GM12872 (cell line): Measurements from ENCODE around the gene MRPL4.

Source experiments
- CTCF ChIP-seq: IDR thresholded peaks from 3 replicates; pipeline ENCODE4 v1.5.1; 2011; ENCODE audit warnings: low read depth, mild to moderate bottlenecking, low read length, moderate library complexity; ENCODE audit not compliant: insufficient read depth

MRPL4 gene

DNA sequence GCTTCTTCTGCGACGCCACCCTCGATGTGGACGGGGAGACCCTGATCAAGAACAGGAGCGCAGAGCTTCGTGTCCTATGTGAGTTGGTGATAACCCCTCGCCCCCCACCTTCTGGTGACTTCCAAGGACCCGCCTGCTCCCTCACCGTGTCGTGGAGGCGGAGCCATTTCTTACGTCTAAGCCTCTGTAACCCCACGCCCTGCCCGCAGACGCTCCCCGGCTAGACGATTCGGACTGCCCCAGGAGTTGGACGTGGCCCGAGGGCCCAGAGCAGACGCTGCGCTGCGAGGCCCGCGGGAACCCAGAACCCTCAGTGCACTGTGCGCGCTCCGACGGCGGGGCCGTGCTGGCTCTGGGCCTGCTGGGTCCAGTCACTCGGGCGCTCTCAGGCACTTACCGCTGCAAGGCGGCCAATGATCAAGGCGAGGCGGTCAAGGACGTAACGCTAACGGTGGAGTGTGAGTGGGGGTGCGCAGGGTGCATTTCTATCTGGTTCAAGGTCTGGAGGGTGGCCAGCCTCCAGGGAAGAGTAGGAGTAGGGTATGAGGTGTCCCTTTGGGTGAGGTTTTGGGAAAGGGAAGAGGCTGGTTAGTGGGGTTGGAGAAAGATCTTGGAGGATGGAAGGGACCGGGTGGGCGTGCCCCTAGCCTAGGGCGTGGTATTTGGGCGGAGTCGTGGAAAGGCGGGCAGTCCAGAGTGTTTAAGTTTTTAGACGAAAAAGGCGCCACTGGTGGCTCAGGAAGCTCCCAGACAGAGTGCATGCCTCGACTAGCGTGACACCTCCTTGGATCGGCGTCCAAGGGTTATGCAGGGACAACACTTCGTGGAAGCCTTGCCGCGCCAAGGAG lies 41.0 kb downstream of the MRPL4 start:
- no peak for TF ChIP-seq CTCF

DNA sequence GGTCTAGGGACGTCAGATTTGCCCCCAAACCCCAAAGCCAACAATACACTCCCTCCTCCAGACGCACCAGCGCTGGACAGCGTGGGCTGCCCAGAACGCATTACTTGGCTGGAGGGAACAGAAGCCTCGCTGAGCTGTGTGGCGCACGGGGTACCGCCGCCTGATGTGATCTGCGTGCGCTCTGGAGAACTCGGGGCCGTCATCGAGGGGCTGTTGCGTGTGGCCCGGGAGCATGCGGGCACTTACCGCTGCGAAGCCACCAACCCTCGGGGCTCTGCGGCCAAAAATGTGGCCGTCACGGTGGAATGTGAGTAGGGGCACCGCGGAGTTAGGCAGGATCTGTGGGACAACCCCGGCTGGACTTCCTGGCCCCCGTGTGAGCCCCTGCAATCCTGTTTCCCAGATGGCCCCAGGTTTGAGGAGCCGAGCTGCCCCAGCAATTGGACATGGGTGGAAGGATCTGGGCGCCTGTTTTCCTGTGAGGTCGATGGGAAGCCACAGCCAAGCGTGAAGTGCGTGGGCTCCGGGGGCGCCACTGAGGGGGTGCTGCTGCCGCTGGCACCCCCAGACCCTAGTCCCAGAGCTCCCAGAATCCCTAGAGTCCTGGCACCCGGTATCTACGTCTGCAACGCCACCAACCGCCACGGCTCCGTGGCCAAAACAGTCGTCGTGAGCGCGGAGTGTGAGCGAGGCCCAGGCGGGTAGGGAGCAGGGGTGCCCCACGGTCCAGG lies 41.8 kb downstream of the MRPL4 start:
- no peak for TF ChIP-seq CTCF

DNA sequence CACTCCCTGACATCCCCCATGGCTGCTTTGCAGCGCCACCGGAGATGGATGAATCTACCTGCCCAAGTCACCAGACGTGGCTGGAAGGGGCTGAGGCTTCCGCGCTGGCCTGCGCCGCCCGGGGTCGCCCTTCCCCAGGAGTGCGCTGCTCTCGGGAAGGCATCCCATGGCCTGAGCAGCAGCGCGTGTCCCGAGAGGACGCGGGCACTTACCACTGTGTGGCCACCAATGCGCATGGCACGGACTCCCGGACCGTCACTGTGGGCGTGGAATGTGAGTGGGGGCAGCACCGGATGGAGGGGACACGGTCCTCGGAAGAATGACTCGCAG lies 42.3 kb downstream of the MRPL4 start:
- TF ChIP-seq CTCF, result no peak

DNA sequence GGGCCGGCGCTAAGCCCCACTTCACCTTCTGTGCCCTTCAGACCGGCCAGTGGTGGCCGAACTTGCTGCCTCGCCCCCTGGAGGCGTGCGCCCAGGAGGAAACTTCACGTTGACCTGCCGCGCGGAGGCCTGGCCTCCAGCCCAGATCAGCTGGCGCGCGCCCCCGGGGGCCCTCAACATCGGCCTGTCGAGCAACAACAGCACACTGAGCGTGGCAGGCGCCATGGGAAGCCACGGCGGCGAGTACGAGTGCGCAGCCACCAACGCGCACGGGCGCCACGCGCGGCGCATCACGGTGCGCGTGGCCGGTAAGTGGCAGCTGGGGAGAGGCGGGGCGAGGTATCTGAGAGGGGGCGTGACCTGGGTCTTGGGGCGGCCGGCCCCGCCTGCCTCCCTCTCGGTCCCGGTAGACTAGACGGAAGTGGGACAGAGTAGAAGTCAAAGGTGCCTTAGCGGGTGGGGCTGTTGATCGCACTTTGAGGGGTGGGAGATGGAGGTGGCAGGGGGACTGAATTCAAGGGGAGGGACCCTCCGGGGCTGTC lies 43.4 kb downstream of the MRPL4 start:
- TF ChIP-seq CTCF, result peak; percentile 21; the same call in 2 of the 3 replicates

GRCh38 chr19:10295847-10296591 lies 44.0 kb downstream of the MRPL4 start:
- no peak for TF ChIP-seq CTCF

DNA sequence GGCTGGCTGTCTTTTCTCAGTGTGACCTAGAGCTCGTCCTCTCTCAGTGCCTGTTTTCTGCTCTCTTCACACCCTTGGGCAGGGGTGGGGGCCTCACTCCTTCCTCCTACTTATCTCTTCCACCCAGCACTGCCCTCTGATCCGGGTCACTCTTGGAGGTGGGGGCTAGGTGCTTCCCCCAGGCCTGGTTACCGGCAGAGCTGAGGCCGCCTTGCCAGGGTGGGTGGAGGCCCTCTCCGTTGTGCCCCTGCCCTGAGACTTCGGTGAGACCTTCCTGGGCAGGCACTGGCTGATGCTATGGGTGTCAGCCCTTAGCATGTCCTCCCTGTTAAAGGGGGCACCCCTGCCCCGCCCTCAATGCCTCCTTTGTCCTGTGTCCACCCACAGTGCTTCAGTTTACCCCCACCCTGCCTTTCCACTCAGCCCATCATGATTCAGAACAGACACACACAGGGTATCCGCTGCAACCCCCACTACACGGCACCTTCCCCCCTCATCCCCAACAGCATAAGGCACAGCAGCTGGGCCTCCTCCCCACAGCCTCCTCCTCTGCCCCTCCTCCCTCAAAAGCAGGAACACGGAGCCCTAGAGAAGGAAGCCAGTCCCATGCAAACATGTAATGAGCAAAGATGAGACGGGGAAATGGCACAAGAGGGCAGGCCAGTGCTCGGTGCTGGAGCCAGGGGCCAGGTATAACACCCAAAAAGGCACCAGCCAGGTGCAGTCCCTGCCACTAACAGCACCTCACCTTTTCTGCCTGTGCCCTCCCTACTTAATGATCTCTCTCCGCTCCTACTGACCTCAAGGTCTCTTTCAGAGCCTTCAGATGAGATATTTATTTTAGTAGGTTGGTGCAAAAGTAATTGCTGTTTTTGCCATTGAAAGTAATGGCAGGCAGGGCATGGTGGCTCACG lies 47.8 kb downstream of the MRPL4 start:
- no peak for TF ChIP-seq CTCF
